Activated naive CD8-positive, alpha-beta T cell treated with anti-CD3 and anti-CD28 coated beads, Interleukin-2, amount 50 U/mL, for 16 hours (primary cell): Measurements from ENCODE around the gene MEDAG.

Source experiments
- DNase-seq: peaks from one replicate; pipeline ENCODE4 v3.0.0-alpha.2; 2020; ENCODE audit warnings: low read depth, low spot score

MEDAG gene

GRCh38 chr13:30872685-30873461 is 33.2 kb upstream of the MEDAG start:
- no peak for DNase-seq

GRCh38 chr13:30873499-30873898 is 32.6 kb upstream of the MEDAG start:
- no peak for DNase-seq

- no peak for DNase-seq
Measured at GRCh38 chr13:30874111-30874510, 32.0 kb upstream of the MEDAG start.

GRCh38 chr13:30874561-30874960 is 31.5 kb upstream of the MEDAG start:
- DNase-seq = no peak

GRCh38 chr13:30877335-30877734 is 28.7 kb upstream of the MEDAG start:
- DNase-seq = no peak

GRCh38 chr13:30880151-30880855 is 25.8 kb upstream of the MEDAG start:
- no peak for DNase-seq

GRCh38 chr13:30880856-30881155 is 25.3 kb upstream of the MEDAG start:
- DNase-seq = no peak

GRCh38 chr13:30881191-30881651 is 24.9 kb upstream of the MEDAG start:
- DNase-seq = no peak

GRCh38 chr13:30882026-30882850 is 23.8 kb upstream of the MEDAG start:
- no peak for DNase-seq

GRCh38 chr13:30882996-30883766 is 22.9 kb upstream of the MEDAG start:
- no peak for DNase-seq

GRCh38 chr13:30884543-30884942 is 21.5 kb upstream of the MEDAG start:
- DNase-seq = no peak

- no peak for DNase-seq
Measured at GRCh38 chr13:30889196-30889690, 16.8 kb upstream of the MEDAG start.

- DNase-seq = no peak
Measured at GRCh38 chr13:30892966-30893365, 13.1 kb upstream of the MEDAG start.

GRCh38 chr13:30895773-30896172 is 10.3 kb upstream of the MEDAG start:
- DNase-seq = no peak

GRCh38 chr13:30898070-30898469 is 8.0 kb upstream of the MEDAG start:
- no peak for DNase-seq

GRCh38 chr13:30898678-30899241 is 7.3 kb upstream of the MEDAG start:
- DNase-seq = no peak

- DNase-seq = no peak
Measured at GRCh38 chr13:30900436-30900835, 5.6 kb upstream of the MEDAG start.

- no peak for DNase-seq
Measured at GRCh38 chr13:30900952-30901749, 4.9 kb upstream of the MEDAG start.

GRCh38 chr13:30904043-30904442 is 2.0 kb upstream of the MEDAG start:
- no peak for DNase-seq

- no peak for DNase-seq
Measured at GRCh38 chr13:30906411-30907051, 460 bp downstream of the MEDAG start.
